ENCODE results near the gene SPSB2.
"Not testable (repeated sequence)": the region's sequence is repeated elsewhere in the genome, so short reads cannot be mapped to it uniquely, and the experiment has no call there.

The SPSB2 gene, protein sequence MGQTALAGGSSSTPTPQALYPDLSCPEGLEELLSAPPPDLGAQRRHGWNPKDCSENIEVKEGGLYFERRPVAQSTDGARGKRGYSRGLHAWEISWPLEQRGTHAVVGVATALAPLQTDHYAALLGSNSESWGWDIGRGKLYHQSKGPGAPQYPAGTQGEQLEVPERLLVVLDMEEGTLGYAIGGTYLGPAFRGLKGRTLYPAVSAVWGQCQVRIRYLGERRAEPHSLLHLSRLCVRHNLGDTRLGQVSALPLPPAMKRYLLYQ

DNA sequence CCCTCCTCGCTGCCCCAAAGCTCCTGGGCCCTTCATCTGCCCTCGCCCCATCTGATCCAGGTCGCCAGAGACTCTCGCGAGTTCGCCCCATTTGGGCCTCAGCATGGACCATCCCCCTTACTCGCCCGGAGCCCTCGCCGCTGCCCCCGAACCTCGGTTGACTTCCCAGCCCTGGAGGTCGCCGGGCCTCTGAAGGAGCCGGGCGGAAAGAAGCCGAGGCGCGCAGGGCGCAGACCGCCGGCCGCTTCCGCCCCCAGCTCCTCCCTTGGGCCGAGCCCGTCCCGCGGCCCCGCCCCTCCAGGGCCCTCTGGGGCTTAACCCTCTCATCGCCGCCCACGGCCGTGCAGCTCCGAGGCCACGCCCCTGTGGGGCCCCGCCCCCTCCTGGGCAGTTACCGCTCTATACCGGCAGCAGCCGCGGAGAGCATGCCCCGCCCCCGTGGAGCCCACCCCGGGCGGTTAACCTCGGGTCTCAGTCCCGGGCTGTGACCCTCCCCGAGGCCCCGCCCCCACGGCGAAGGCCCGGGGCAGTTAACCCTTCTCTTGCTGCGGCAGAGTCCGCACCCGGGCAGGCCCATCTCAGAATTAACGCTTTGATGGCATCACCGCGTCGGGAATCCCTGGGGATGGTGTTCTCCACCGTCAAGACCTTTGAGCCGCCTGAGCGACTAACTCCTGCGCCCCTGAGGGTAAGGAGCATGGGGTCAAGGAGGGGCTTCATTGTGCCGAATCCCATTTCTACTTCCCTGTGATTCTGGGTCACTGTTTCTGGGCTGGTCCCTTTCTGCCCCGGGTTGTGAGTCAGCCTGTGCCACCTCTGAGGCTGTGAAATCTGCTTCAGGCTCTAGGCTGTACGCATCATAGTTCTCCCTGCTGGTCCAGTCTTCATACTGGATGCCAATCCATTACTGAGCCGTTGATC, at the start of gene SPSB2:
TSS of gene SPSB2 (minus strand) at position 210 of the 921 bp plus-strand sequence. CDS start 402 bp downstream, outside the sequence.
- peak; percentile 100 for DNase-seq

DNA sequence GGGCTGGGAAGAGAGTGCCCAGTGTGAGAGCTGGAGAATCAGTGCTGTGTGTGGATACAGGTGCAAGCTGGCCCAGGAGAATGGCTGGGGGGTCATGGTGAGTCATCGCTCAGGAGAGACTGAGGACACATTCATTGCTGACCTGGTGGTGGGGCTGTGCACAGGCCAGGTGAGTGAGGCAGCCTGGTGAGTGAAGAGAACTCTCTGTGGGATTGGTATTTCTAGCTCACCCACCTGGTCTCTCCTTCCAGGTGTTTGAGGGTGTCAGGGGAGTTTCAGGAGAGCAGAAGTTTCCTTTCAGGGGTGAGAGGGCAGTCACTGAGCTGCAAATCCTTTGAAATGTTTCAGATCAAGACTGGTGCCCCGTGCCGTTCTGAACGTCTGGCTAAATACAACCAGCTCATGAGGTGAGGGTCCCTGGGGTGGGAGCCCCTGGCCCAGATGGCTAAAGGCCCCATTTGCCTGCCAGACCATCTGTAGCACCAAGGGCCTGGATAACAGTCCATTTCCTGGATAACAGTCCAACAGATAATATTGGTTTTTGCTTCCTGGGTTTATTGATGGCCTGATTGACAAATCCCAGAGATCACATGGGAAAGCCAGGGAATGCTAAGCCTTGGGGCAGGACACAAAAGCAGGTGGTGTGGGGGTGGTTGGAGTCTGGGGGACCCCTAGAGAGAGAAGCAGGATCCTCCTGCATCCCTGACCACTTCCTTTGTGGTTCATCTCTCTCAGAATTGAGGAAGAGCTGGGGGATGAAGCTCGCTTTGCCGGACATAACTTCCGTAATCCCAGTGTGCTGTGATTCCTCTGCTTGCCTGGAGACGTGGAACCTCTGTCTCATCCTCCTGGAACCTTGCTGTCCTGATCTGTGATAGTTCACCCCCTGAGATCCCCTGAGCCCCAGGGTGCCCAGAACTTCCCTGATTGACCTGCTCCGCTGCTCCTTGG, 49.2 kb upstream of the SPSB2 start:
- DNase-seq = no peak

DNA sequence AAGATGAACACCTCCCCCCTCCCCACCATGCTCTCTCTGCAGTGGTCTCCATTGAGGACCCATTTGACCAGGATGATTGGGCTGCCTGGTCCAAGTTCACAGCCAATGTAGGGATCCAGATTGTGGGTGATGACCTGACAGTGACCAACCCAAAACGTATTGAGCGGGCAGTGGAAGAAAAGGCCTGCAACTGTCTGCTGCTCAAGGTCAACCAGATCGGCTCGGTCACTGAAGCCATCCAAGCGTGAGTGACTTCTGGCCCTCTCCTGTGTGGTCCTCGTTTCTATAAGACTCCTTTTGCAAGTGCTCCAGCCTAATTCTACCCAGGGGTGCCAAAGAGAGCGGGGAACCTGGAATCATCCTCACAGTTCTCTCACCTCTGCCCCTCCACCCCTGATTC, 48.4 kb upstream of the SPSB2 start:
- no peak for DNase-seq

DNA sequence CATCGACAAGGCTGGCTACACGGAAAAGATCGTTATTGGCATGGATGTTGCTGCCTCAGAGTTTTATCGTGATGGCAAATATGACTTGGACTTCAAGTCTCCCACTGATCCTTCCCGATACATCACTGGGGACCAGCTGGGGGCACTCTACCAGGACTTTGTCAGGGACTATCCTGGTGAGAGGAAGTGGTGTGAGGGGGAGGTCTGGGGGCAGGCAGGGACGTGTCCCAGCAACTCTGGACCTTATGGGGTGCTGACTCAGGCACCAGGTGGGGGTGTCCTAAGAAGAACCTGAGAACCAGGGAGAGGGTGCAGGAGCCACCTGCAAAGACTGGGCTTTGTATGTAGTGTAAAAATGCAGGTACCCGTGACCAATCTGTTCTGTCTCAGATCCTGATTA, 46.5 kb upstream of the SPSB2 start:
- no peak for DNase-seq

DNA sequence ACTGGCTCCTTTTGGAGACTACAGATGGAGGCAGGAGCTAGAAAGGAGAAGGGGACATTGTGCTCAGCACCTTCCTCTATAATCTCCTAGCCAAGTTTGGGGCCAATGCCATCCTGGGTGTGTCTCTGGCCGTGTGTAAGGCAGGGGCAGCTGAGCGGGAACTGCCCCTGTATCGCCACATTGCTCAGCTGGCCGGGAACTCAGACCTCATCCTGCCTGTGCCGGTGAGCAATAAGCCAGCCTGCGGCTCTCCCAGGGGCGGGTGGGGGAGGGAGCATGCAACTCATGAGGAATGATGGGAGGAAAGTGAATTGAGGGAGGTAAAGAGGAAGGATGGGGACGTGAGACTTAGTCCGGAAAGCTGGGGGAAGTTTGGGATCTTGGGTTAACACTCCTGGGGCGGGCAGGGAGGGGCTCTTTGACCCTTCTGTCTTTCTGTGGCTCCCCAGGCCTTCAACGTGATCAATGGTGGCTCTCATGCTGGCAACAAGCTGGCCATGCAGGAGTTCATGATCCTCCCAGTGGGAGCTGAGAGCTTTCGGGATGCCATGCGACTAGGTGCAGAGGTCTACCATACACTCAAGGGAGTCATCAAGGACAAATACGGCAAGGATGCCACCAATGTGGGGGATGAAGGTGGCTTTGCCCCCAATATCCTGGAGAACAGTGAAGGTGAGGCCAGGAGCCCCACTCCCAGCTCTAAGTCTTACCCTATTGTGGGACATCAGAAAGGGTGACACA, 44.6 kb upstream of the SPSB2 start:
- DNase-seq = no peak

DNA sequence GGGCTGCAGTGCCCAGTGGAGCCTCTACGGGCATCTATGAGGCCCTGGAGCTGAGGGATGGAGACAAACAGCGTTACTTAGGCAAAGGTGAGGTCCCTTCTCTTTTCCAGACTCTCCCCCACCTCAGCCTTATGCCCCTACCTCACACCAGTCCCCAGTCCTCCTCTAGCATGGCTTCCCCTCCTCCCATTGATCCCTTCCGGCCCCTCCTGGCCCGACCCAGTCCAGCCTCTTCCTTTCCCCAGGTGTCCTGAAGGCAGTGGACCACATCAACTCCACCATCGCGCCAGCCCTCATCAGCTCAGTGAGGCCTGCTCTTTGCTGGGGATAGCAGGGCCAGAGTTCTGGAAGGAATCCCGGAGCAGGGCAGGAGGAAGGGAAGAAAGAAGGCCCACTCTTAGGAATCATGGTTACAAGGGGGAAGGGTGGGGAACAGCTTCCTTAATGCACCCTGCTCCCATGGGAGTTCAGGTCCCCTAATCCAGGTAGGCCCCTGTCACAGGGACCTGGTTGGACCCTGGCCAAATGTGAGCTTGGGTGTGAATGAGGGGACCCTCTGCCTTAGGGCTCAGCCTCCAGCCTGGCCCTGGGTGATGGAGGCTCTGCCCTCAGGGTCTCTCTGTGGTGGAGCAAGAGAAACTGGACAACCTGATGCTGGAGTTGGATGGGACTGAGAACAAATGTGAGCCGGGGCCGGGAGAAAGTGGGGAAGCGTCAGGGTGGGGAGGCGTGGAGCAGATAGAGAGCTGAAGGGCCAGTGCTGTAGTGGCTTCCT, 43.5 kb upstream of the SPSB2 start:
- DNase-seq = no peak

DNA sequence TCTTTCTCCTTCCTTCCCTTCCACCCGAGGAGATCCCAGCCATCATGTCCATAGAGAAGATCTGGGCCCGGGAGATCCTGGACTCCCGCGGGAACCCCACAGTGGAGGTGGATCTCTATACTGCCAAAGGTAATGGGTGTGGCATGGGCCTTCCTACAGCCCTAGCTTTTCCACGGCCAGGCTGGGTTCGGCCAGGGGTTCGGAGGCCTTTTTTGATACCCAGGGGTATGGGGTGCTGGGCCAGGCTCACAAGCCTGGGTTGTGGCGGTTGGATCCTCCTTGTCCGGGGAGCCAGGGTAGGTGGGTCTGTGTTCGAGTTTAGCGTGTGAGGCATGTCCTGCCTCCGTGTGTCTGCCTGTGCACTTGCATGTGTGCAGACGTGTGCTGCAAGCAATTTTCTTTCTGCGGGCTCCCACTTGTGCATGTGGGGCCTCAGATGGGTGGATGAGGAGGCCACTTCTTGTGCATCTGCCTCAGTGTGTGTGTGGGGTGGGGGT, 42.7 kb upstream of the SPSB2 start:
- no peak for DNase-seq

DNA sequence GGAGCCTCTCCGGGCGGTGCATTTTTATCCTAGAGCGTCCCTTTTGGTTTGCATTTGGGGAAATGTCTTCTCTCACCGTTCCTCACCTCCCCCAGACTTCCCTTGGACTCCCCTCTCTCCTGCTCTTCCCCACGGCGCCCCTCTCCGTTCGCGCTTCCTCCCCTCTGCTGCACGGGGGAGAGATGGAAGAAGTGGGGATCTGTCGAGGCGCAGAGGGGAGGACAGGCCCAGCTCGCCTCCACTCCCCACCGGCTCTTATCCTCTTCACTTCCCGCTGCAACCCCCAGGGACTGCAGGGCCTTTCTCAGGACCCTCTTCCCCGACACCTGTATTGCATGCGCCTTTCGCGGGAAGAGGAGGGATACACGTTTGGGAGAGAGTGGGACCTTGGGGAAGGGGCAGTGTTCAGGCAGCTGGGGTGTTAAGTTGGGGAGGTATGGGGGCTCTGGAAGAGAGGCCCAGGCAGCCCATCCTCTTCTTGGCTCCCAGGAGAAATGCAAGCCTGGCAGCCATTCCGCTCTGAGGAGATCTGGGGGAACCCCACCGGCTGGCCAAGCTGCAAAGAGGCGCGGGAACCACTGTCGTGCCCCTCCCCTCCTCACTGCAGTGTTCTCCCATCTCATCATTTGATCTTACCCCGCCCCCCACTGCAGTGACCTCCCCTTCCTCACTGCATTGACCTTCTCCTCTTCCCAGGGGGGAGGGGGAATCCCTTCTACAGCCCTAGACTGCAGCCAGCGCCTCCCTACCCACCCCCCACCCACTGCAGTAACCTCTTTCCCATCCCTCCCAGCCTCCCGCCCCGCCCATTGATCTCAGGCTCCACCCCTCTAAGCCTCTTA, 42.1 kb upstream of the SPSB2 start:
- DNase-seq = no peak

DNA sequence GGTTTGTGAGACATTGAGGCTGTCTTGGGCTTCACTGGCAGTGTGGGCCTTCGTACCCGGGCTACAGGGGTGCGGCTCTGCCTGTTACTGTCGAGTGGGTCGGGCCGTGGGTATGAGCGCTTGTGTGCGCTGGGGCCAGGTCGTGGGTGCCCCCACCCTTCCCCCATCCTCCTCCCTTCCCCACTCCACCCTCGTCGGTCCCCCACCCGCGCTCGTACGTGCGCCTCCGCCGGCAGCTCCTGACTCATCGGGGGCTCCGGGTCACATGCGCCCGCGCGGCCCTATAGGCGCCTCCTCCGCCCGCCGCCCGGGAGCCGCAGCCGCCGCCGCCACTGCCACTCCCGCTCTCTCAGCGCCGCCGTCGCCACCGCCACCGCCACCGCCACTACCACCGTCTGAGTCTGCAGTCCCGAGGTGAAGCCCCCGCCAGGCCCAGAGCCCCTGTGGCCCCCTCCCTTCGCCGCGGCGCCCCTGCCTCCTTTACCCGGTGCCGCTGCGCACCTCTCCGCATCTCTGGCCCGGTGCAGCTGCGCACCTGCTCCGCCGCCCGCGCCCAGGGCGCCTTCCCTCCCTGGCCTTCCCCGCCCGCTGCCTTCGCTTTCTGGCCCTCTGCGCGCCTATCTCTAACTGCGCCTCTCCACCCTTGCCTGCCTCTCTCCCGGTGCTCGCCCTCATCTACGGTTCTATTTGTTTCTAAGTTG, 41.3 kb upstream of the SPSB2 start, which contains the start of gene ENO2:
TSS of gene ENO2 (plus strand) at position 335 of the 701 bp plus-strand sequence. CDS start 1,253 bp downstream, outside the sequence.
- peak; percentile 94 for DNase-seq

DNA sequence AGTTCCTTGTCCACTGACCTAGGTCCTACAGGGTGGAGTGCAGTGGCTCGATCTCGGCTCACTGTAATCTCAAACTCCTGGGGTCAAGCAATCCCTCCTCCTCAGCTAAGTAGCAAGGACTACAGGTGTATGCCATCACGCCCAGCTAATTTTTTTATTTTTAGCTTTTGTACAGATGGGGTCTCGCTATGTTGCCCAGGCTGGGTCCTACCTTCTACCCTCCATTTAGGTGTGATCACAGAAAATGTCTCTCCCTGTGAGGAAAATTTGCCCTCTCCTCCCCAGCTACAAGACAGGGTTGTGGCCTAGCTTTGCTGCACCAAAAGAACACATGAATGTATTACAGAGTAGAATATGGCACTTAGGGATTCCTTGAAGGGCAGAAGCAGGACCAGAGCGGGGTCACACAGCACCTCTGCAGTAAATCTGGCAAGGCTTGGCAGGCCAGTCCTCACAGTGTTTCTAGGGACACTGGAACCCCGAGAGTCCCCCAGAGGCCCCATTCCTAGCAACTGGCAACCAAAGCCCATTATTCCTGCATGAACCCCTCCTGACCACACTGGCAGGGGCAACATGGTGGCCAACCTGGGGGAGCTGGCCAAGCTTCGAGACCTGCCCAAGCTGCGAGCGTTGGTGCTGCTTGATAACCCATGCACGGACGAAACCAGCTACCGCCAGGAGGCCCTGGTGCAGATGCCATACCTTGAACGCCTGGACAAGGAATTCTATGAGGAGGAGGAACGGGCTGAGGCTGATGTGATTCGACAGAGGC, 39.2 kb upstream of the SPSB2 start:
- no peak for DNase-seq

DNA sequence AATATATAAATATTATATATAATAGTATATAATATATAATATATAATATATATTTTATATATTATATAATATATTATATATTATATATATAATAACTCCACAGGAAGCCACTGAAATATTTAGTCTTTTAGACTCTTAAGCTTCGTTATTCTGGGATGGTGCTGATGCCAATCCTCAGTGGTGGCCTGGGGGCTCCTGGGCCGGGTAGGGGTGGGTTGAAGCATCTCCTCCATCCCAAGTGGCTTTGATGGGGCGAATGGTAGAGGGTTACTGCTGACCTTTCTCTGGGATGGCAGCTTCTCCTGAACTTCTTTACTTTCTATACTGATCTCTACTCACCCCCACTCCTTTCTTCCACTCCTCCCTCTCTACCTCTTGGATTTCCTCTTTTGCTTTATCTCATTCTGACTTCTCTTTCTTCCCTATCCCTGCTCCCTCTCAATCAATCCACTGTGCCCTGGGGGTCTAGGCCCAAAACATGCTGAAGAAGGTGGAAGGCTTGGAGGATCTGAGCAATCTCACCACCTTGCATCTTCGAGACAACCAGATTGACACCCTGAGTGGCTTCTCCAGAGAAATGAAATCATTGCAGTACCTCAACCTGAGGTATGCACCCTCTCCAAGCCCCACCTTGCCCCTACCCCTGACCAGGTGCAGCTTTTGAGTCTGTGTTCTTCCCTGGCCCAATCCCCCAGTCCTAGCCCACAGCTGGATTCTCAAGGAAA, 36.5 kb upstream of the SPSB2 start:
- no peak for DNase-seq

DNA sequence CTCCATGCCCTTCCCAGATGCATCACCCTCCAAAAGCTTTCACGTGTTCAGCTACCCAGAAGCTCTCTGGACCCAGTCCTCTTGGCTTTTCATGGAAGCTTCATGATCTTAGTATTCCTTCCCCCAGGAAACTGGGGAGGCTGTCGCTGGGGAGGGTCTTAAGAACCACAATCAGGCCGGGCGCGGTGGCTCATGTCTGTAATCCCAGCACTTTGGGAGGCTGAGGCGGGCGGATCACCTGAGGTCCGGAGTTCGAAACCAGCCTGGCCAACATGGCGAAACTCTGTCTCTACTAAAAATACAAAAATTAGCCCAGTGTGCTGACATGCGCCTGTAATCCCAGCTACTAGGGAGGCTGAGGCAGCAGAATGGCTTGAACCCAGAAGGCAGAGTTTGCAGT, 35.0 kb upstream of the SPSB2 start:
- DNase-seq = not testable (repeated sequence)

DNA sequence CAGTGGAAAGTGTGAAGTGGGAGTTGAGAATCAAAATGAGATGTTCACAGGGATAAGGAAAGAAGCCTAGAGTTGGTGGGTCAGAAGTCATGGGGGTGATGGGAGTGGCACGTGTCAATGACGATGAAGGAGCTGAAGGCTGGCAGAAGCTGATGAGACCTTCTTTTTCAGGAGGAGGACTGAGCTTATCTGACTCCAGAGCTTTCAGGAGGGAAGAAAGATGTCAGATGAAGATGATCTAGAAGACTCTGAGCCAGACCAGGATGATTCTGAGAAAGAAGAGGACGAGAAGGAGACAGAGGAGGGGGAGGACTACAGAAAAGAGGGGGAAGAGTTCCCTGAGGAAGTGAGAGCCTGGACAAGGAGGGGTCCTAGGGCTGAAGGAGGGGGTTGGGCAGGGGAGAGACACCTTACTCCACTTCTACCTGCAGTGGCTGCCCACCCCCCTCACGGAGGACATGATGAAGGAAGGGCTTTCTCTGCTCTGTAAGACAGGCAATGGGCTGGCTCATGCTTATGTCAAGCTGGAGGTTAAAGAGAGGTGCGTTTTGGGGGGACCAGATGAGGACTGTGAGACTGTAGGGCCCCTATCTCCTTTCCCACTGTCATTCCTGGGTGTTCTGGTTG, 32.4 kb upstream of the SPSB2 start:
- DNase-seq = no peak

DNA sequence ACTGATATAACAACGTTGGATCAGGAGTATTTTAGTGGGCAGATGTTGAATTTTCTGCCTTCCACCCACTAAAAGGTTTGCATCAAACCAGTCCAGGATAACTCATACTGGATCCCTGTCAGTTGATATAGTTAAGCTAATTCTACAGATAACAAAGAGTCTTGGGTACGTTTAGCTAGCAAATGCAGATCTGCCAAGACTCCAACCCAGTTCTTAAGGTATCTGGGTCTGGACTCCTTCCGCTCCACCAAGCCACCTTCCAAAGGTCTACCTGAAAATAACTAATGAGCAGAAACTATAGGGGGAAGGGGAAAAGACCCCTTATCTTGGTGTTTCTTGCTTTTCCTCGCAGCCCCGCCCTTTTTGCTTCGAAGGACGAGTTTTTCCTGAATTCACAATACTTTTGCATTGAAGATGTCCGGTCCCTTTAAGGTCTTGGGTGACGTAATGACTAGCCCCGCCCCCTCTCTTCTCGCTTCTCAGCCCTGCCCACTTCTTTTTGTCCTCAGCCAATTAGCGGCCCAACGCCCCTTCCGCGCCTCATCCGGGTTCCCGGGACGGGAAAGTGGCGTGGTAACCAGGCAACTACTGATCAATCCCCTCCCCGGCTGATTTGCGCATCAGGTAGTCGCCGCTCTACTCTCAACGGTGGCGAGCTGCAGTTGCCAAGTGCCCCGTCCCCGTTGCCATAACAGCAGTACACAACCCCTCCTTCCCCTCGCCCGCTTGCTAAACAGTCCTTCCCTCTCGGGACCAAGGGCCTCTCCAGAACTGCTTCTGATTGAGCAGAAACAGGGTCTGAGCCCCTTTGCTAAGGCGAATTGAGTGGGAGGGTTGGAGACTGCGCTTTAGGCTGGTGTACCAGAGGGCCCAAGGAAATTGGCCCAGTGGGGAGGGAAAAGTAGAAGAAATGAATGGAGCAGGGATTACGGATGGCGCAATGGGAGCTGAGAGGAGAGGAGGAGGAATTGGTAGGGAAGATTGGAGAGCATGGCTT, 31.5 kb upstream of the SPSB2 start, which contains the start of gene LRRC23:
TSS of gene LRRC23 (plus strand) at position 543 of the 997 bp plus-strand sequence. CDS start 812 bp downstream, outside the sequence.
- DNase-seq = peak; percentile 99

DNA sequence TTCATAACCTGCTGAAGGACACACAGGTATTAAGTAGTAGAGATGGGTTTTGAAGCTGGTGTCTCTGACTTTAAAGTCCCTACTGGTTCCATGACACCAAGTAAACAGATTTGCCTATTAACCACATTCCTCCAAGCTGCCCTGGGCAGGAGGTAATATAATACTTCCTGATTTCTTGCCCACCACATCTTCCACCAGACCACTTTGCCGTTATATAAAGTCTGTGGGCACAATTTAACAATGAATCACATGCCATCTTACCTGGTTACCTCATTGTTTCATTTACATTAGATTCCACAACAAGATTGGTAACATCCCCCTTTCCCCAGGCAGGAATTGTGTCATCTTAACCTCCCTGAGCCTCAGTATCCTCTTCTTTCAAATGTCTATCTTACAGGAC, 30.6 kb upstream of the SPSB2 start:
- no peak for DNase-seq

DNA sequence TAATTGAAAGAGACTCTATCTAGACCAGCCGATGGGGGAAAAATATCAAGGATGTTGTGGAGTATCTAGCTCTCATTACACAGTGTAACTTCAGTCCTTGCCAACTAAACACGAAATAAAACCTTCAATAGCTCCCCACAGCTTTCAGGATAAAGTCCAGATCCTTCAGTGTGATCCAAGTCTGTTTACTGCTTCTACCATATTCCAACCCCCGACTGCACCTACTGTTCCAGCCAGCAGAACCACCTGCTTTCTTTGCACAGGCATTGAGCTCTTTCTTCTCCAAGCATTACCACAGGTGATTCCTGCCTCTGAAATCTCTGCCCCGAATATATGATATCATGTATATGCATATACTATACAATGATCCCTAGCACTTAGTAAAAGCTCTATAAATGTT, 29.3 kb upstream of the SPSB2 start:
- DNase-seq = no peak
